GM13976 (cell line): ENCODE results near the gene SRR.
"Not testable (repeated sequence)": the region's sequence is repeated elsewhere in the genome, so short reads cannot be mapped to it uniquely, and the experiment has no call there.

Source experiments
- DNase-seq: peaks from one replicate; pipeline ENCODE4 v3.0.0; 2012; ENCODE audit warnings: low spot score
- in situ Hi-C: fragments of 300-500 bp; cut with MboI; formaldehyde crosslinking; loops from one replicate; pipeline ENCODE4 v1.12.0; 2022; ENCODE audit warnings: low sequenced_read_pairs, mixed read lengths, inconsistent platforms; ENCODE audit not compliant: unreplicated experiment
- TF ChIP-seq, protein P1 (sequence below): IDR thresholded peaks from 2 replicates; pipeline ENCODE4 v1.5.1; 2012; ENCODE audit warnings: borderline replicate concordance, mild to moderate bottlenecking; ENCODE audit not compliant: insufficient read depth; ENCODE audit errors: extremely low read depth, missing control alignments, control extremely low read depth

Gene SRR

DNA sequence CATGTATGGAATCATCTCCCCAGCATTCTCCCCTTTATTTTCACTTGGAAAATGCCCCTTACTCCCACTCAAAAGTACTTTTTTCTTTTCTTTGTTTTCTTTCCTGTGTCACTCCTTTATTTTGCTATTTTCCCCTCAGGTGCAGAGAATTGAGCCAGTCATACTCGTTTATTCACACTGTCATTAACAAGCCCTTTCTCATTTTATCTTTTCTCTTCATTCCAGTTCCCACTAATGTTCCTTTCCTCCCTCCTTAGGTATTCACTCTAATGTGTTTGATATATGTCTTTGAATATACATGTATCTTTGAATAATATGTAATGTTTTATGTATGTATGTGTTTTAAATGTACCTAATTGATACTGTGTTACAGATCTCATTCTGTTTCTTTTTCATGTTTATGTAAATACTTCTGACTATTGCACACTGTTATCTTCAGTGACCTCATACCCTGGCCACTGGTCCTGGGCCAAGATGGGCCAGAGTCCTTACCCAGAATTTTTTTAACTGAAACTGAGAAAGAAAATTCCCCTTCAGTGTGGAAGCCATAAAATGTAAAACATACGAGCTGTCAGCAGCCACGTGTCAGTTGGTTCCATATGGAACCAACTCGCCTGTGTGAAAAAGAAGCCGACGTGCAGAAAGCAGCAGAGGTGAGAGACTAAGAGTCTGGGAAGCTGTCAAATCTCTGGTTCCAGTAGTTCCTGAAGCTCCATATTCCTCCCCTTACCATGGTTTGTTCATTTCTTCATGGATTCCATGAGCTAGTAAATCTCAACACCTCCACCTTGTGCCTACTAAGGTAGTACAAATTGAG is 5.8 kb downstream of the SRR start:
- in situ Hi-C loops: no loop called here
- DNase-seq: no peak
- TF ChIP-seq, protein P1, sequence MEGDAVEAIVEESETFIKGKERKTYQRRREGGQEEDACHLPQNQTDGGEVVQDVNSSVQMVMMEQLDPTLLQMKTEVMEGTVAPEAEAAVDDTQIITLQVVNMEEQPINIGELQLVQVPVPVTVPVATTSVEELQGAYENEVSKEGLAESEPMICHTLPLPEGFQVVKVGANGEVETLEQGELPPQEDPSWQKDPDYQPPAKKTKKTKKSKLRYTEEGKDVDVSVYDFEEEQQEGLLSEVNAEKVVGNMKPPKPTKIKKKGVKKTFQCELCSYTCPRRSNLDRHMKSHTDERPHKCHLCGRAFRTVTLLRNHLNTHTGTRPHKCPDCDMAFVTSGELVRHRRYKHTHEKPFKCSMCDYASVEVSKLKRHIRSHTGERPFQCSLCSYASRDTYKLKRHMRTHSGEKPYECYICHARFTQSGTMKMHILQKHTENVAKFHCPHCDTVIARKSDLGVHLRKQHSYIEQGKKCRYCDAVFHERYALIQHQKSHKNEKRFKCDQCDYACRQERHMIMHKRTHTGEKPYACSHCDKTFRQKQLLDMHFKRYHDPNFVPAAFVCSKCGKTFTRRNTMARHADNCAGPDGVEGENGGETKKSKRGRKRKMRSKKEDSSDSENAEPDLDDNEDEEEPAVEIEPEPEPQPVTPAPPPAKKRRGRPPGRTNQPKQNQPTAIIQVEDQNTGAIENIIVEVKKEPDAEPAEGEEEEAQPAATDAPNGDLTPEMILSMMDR: no peak

DNA sequence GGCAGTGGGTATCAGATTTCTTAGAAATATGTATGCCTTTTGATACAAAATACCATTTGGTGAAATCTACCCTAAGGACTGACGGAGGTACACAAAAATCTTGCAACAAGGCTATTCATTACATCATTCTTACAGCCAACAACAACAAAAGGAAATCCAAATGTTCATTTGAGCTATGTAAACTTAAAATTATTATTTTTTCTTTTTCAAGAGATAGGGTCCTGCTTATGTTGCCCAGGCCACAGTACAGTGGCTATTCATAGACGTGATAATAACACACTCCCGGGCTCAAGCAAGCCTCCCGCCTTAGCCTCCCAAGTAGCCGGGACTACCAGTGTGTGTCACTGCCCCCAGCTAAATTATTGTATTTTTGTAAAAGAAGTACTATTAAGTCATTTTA is 9.0 kb downstream of the SRR start:
- TF ChIP-seq, protein P1: no peak
- in situ Hi-C loops: no loop called here
- no peak for DNase-seq

DNA sequence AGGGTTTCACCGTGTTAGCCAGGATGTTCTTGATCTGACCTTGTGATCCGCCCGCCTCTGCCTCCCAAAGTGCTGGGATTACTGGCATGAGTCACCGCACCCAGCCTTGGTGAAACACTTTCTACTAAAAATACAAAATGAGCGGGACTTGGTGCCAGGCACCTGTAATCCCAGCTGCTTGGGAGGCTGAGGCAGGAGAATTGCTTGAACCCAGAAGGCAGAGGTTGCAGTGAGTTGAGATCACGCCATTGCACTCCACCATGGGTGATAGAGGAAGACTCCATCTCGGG is 13.1 kb downstream of the SRR start:
- in situ Hi-C loops, DNase-seq: not testable (repeated sequence)

DNA sequence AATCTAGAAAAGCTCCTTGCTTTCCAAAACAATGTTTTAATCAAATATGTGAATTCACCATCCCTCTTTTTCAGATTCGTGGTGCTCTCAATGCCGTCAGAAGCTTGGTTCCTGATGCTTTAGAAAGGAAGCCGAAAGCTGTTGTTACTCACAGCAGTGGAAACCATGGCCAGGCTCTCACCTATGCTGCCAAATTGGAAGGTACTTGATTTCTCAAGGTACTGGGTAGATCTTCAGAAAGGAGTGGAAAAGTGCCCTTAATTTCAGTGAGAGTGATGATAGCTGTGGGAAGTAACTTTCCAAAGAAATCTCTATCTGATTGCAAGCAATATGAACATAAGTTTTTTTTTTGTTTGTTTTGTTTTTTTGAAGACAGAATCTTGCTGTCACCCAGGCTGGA is 14.0 kb downstream of the SRR start:
- DNase-seq: no peak
- in situ Hi-C loops: no loop called here
- TF ChIP-seq, protein P1: no peak

DNA sequence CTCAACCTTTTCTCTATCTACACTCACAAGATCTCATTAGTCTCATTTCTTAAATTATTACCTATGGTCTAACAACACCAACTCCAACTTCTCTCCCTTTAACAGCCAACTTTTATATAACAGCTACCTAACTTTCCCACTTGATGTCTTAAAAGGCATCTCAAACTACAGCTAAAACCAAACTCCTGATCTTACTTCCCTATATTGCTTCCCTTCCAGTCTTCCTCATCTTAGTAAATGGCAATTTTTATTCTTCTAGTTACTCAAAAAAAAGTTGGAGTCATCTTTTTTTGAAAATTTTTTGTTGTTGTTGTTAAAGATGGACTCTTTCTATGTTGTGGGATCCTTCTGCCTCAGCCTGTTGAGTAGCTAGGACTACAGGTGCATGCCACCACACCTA is 15.3 kb downstream of the SRR start:
- DNase-seq: no peak
- in situ Hi-C loops: no loop called here
- TF ChIP-seq, protein P1: no peak

DNA sequence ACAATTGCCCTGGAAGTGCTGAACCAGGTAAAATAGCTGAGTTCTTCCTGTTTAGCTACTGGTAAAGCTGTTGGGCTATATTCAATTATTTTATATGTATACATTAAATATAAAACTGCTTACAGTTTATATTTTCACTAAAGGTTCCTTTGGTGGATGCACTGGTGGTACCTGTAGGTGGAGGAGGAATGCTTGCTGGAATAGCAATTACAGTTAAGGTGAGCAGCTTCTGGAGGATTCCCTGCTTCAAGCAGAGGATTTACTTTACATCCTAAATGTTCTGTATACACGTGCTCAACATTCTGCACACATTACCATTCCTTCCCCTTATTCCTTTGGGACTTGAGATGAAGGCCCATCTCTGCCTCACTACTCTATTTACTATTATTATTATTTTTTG is 17.6 kb downstream of the SRR start:
- TF ChIP-seq, protein P1: no peak
- in situ Hi-C loops: no loop called here
- DNase-seq: no peak

DNA sequence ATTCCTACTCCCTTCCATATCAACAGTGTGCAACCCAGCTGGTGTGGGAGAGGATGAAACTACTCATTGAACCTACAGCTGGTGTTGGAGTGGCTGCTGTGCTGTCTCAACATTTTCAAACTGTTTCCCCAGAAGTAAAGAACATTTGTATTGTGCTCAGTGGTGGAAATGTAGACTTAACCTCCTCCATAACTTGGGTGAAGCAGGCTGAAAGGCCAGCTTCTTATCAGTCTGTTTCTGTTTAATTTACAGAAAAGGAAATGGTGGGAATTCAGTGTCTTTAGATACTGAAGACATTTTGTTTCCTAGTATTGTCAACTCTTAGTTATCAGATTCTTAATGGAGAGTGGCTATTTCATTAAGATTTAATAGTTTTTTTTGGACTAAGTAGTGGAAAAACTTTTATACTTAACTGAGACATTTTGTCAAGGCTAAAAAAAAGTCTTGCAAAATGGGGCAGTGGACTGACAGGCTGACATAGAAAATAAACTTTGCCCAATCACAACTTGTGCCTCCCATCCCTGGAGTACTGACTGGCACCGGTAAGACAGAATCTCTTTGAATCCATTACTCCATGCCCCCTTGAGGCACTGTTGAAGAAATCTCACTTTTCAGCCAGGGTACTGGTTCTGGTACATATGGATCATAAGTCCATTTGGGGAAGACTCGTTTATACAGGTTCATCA is 20.0 kb downstream of the SRR start:
- in situ Hi-C loops: no loop called here
- no peak for DNase-seq
- TF ChIP-seq, protein P1: no peak
